Ecto neural progenitor cell (in vitro differentiated cells): ENCODE data around the gene CYFIP1.

Experiments used
- DNase-seq: peaks from one replicate; pipeline ENCODE4 v3.0.0-alpha.2; 2018; ENCODE audit warnings: low spot score

Gene CYFIP1

GRCh38 chr15:22967084-22967770 lies 12.9 kb downstream of the CYFIP1 start:
- no peak for DNase-seq

- no peak for DNase-seq
Measured at GRCh38 chr15:22966321-22967083, 13.7 kb downstream of the CYFIP1 start.

DNA sequence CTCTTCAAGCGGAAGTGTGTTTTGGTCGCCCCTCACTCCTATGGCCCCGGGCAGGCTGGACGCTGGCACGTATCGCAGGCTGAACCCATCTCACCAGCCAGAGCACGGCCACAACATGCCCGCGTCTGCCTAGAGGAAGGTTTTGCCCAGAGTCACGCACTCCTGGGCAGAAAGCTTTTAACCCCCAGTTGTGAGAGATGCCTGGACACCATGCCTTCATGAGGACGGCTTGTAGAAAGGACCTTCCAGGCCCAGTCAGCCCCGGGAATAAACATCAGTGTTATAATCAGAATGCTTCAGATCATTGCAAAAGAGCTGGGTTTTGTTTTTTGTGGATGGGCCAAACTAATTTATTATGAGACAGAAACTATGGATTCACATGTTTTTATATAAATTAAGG lies 16.5 kb downstream of the CYFIP1 start:
- DNase-seq: no peak

GRCh38 chr15:22962611-22963010 lies 17.6 kb downstream of the CYFIP1 start:
- DNase-seq: no peak

- no peak for DNase-seq
Measured at GRCh38 chr15:22961762-22962161, 18.4 kb downstream of the CYFIP1 start.

DNA sequence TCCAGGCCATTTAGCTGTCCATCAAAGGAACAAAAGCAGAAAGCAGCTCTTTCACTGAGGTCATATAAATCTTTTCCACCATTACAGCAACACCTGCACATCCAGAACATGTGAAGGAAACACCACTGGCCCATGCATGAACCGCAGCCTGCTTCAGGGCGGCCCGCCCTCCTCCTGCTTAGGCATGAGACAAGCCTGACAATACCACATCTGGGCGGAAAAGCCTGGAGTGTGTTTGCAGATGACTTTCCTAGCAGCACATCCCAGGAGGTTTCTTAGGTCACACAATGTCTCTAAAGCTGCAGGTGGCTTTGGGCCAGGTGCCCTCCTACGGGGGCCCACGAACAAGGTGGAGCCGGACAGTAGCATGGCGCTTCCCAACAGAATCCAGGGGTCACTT lies 19.6 kb downstream of the CYFIP1 start:
- DNase-seq: no peak

DNA sequence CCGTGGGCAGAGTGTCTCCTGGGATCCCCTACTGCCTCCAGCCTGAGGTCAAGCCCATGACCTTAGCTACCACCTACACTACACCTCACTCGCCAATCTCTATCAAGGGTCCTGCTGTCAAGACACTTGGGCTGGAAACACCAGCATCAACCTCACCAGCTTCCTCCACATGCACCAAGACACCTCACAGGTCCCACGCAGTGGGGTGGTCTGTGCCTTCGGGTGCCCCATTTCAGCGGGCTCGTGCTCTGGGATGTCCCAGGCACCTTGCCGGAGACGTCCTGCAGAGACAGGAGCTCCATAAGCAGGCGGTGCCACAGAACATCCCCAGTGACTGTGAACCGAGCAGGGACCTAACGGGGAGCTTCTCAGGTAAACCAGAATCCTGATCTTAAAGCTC lies 20.0 kb downstream of the CYFIP1 start:
- DNase-seq: no peak

DNA sequence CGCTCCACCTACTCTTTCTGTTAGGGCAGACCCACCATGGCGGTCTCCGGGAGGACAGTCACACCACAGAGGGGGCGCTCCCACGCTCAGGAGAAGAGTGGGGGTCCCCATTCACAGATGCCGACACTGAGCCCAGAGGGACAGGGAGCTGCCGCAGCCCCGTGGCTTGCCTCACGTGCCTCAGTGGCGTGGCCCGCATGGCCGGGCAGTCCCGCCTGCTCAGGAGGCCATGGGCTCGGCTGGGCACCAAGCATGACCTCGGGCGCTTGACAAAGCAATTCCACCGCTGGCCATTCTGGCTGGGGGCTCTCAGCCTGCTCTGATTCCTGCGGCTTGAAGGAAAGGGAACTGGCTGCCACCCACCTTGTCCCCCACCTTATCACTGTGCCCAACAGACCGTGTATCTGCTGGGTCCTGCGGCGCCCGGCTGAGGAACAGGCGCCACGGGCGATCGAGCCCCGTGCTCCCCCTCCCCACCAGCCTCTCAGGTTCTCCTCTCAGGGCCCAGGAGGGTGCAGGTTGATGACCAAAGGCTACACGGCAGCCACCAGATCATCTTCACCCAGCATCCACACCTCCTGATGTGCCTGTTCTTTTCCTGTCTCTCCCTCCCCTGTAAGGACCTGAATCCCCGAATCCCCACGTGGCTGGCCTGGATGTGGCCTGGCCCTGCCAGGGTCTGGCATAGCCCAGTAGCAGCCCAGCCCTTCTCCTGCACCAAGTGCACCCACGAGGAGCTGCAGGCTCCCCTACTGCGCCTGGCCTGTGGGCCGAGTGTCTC lies 20.7 kb downstream of the CYFIP1 start:
- DNase-seq: no peak

- DNase-seq: no peak
Measured at GRCh38 chr15:22958487-22959280, 21.5 kb downstream of the CYFIP1 start.

DNA sequence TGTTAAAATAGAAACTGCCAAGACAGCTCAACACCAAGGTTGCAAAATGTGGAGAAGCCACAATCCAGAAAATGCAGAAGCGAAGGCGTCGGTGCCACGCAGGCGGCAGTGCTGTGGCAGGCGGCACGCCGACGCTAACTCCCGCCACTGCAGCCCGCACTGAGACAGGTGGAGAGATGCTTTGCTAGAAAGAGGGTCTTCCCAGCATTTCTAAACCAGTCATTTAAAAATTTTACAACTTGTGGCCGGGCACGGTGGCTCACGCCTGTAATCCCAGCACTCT lies 23.2 kb downstream of the CYFIP1 start:
- DNase-seq: no peak

GRCh38 chr15:22956257-22956977 lies 23.8 kb downstream of the CYFIP1 start:
- no peak for DNase-seq

- DNase-seq: no peak
Measured at GRCh38 chr15:22955544-22956119, 24.5 kb downstream of the CYFIP1 start.

DNA sequence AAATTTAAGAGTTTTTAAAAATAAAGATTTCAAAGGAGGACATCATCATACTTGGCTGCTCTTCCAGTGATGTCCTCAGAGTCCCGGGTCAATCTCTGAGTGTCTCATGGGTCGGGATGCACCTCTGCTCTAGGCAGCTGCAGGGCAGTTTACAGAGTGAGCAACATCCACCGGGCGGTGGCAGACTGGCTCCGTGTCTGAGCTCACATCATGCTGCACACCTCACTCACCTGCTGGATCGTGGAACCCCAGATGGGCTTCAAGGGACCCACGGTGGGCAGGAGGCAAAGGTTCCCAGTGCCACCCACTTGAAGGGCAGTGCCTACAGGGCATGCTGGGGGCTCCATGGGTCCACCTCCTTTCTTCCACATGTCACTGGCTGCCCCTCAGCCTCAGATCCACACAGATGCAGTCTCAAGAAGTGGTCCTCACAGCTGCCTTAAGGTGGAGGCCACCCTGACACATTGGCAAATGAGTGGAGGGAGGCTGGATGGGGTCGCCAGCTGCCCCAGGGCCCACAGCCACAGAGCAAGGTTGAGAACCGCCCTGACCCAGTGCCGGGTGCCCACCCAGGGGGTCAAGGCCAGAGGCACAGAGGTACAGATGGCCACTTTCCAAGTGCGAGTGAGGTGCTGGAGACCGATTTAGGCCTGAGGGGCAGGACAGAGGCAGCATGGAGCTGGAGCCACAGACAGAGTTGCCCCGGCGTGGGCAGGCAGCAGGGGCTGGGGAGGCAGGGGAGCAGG lies 25.2 kb downstream of the CYFIP1 start:
- DNase-seq: no peak

DNA sequence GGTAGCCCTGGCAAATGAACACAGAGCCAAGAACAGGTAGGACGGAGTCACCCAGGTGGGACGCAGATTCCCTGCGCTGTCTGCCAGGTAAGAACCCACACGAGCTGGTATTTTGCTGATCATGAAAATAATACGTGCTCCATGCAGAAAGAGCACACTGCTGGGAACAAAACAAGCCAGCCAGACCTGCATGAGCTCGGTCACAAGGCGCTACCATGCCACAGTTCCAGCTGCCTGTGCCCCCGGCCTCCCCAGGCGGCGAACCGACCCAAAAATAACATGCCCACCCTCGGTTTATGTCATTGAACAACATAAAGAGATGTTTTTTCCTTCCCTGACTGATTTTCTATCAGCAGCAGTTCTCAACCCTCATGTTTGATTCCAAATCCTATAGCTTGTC lies 25.8 kb downstream of the CYFIP1 start:
- no peak for DNase-seq

DNA sequence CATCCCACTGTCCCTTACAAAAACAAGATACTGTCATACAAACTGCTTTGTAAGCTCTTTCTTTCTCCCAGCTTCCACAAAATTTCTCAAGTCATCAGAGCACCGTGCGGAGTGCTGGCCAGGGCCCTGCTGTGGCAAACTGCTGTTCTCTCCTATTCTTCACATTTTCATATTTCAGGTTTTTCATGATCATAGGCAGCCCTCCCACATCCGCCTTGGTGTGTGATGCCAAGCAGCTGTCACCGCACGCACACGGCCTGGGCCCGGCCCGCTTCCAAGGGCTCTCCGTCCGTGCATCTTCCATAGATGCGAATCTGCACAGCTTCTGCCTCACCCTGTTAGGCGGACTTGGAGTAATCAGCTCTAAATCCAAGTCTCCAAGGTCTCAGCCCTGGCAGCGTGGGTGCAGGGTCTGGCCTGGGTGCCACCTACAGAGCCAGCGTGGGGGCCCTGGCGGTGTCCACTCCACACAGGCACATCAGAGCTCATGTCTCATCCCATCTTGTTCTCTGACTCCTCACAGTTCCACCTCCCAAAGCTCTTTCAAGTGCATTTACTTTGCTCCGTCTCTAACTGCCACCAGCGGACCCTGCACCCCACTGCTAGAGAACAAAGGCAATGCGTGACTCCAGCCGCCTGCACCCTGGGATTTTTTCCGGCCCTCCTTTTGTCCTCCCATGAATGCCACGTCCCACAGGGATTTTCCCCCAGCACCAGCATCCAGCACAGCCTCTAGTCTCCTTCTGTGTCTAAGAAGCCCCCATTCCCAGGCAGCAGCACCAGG lies 27.2 kb downstream of the CYFIP1 start:
- DNase-seq: no peak

GRCh38 chr15:22951381-22952280 lies 28.5 kb downstream of the CYFIP1 start:
- DNase-seq: no peak

DNA sequence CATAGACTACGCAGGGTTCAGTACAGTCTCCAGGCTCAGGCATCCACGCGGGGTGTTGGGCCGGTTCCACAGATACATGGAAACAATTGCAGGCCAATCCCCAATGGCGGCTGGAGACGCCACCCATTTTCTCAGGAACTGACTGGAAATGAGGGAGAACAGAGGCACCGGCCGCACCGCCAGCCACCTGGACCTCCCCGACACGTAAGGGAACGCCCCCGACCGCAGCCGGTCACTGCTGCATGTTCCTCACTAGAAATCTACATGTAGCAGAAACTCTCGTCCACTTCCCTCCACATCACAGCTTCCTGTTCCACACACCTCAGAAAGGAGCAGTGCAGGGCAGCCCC lies 29.2 kb downstream of the CYFIP1 start:
- no peak for DNase-seq

- no peak for DNase-seq
Measured at GRCh38 chr15:22950256-22950990, 29.7 kb downstream of the CYFIP1 start.
